HG02973 (cell line): Measurements from ENCODE around the gene LRRFIP2.

Experiments
- ATAC-seq: cut with Tn5 transposase; IDR thresholded peaks from one replicate; pipeline ENCODE4 v1.9.1; 2021; ENCODE audit warnings: moderate library complexity; ENCODE audit not compliant: unreplicated experiment

Gene LRRFIP2

GRCh38 chr3:37190667-37191066 lies 16.3 kb upstream of the LRRFIP2 start:
- no peak for ATAC-seq

GRCh38 chr3:37189109-37189508 lies 14.7 kb upstream of the LRRFIP2 start:
- ATAC-seq: no peak

GRCh38 chr3:37183976-37184375 lies 9.6 kb upstream of the LRRFIP2 start:
- no peak for ATAC-seq

GRCh38 chr3:37183375-37183831 lies 9.0 kb upstream of the LRRFIP2 start:
- ATAC-seq: no peak

GRCh38 chr3:37182816-37183215 lies 8.4 kb upstream of the LRRFIP2 start:
- ATAC-seq: no peak

- ATAC-seq: no peak
Observed at GRCh38 chr3:37181756-37182155, 7.4 kb upstream of the LRRFIP2 start.

GRCh38 chr3:37179144-37179967 lies 5.0 kb upstream of the LRRFIP2 start:
- ATAC-seq: no peak

- ATAC-seq: no peak
Observed at GRCh38 chr3:37173806-37174205, 576 bp downstream of the LRRFIP2 start.

- ATAC-seq: no peak
Observed at GRCh38 chr3:37171144-37171543, 3.2 kb downstream of the LRRFIP2 start.

GRCh38 chr3:37170513-37170912 lies 3.9 kb downstream of the LRRFIP2 start:
- no peak for ATAC-seq

GRCh38 chr3:37170060-37170459 lies 4.3 kb downstream of the LRRFIP2 start:
- ATAC-seq: no peak

- no peak for ATAC-seq
Observed at GRCh38 chr3:37168896-37169295, 5.5 kb downstream of the LRRFIP2 start.

GRCh38 chr3:37163262-37164015 lies 10.9 kb downstream of the LRRFIP2 start:
- ATAC-seq: no peak

- peak; percentile 92 for ATAC-seq
Observed at GRCh38 chr3:37162501-37163245, 11.7 kb downstream of the LRRFIP2 start.

- ATAC-seq: no peak
Observed at GRCh38 chr3:37161351-37161750, 13.0 kb downstream of the LRRFIP2 start.

GRCh38 chr3:37155782-37156181 lies 18.6 kb downstream of the LRRFIP2 start:
- no peak for ATAC-seq

GRCh38 chr3:37154668-37155314 lies 19.6 kb downstream of the LRRFIP2 start:
- no peak for ATAC-seq

- no peak for ATAC-seq
Observed at GRCh38 chr3:37150621-37151020, 23.8 kb downstream of the LRRFIP2 start.

- ATAC-seq: no peak
Observed at GRCh38 chr3:37149257-37149656, 25.1 kb downstream of the LRRFIP2 start.

- ATAC-seq: no peak
Observed at GRCh38 chr3:37148208-37148607, 26.2 kb downstream of the LRRFIP2 start.

GRCh38 chr3:37147666-37148065 lies 26.7 kb downstream of the LRRFIP2 start:
- ATAC-seq: no peak
